GM21576 (cell line): ENCODE measurements around the gene APOL2.
"Not testable (repeated sequence)": the region's sequence is repeated elsewhere in the genome, so short reads cannot be mapped to it uniquely, and the experiment has no call there.

Source experiments
- ATAC-seq: cut with Tn5 transposase; IDR thresholded peaks from one replicate; pipeline ENCODE4 v1.9.1; 2021; ENCODE audit warnings: mild to moderate bottlenecking, moderate library complexity; ENCODE audit not compliant: unreplicated experiment

APOL2 gene

GRCh38 chr22:36244522-36245391 lies 5.4 kb upstream of the APOL2 start:
- ATAC-seq = no peak

GRCh38 chr22:36243986-36244385 lies 4.7 kb upstream of the APOL2 start:
- no peak for ATAC-seq

DNA sequence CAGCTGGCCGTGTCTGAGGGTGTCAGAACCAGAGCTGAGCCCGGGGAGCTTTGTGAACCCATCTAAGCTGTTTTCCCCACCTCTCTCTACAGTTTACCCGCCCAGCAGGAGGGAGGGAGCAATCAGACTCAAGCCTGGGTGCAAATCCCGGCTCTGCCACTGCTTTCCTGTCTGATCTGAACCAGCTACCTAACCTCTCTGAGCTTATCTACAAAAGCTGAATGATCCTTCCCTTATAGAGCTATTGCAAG lies 252 bp downstream of the APOL2 start:
- ATAC-seq = no peak

GRCh38 chr22:36238373-36239149 lies 766 bp downstream of the APOL2 start:
- no peak for ATAC-seq

- no peak for ATAC-seq
Measured at GRCh38 chr22:36237462-36238372, 1.6 kb downstream of the APOL2 start.

- ATAC-seq = no peak
Measured at GRCh38 chr22:36236388-36237319, 2.7 kb downstream of the APOL2 start.

GRCh38 chr22:36235585-36235984 lies 3.7 kb downstream of the APOL2 start:
- ATAC-seq = no peak

GRCh38 chr22:36234919-36235318 lies 4.4 kb downstream of the APOL2 start:
- no peak for ATAC-seq

DNA sequence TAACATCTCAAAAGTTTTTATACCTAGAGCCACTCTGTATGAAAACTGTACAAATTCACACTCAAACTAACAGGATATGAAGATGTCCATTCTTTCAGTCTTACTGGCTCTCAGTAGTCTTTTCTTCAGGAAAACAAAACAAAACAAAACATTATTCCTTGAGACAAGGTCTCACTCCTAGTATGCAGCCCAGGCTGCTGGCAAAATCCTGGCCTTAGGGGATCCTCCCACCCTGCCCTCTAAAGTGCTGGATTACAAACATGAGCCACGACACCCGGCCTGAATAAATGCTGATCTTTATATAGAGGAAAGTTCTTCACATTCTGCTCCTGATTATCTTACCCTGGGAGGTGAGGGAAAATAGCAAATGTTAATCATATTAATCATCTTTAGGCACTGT lies 5.1 kb downstream of the APOL2 start:
- no peak for ATAC-seq

GRCh38 chr22:36233796-36234195 lies 5.5 kb downstream of the APOL2 start:
- ATAC-seq = no peak

GRCh38 chr22:36232715-36233401 lies 6.5 kb downstream of the APOL2 start:
- ATAC-seq = no peak

- not testable (repeated sequence) for ATAC-seq
Measured at GRCh38 chr22:36231051-36231450, 8.3 kb downstream of the APOL2 start.

GRCh38 chr22:36229649-36230048 lies 9.7 kb downstream of the APOL2 start:
- ATAC-seq = not testable (repeated sequence)

GRCh38 chr22:36228944-36229343 lies 10.4 kb downstream of the APOL2 start:
- no peak for ATAC-seq

DNA sequence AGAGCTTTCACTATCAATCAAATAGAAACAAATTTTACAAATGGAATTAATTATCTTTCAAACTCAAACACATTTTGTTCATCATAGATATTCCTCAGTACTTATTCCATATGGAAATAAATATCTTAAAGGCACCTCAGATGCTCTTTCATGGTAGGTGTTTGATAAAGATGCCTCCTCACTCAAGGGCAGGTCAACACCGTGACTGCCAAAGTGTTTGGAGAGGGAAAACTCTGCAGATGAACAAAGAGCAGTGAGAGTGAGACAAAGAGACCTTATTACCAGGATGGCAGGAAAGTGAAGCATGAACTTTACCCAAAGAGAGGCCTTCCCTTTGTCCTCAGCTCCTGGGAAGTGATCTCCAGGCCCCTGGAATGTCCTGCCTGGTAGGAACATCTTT lies 11.0 kb downstream of the APOL2 start:
- ATAC-seq = not testable (repeated sequence)

- no peak for ATAC-seq
Measured at GRCh38 chr22:36227806-36228205, 11.5 kb downstream of the APOL2 start.

- ATAC-seq = no peak
Measured at GRCh38 chr22:36227396-36227795, 11.9 kb downstream of the APOL2 start.

GRCh38 chr22:36226189-36226588 lies 13.1 kb downstream of the APOL2 start:
- no peak for ATAC-seq

DNA sequence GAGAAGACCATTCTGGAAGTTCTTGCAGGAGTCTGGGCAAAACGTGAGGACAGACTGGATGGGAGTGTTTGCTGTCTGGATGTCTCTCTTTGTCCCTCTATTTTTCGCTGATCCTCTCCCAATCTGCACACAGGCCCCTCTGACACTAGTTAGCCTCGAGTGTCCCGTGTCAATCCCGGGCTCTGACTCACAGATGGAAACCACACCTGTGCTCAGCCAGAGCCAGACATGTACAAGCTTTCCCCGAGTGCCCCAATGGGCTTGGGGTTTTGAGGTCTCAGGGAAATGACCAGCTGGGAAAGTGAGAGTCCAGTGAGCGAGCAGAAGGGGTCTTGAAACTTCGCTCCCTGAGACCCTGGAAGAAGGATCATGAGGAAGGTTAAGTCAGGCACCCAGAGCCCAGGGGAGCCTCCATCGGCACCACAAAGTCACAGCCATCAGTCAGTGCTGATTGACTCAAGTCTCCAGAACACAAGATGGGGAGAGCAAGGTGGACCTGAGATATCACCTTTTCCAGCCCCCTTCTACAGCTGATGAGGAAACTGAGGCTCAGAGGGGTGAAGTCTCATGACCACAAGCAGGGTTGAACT lies 13.9 kb downstream of the APOL2 start:
- no peak for ATAC-seq
